GM12873 (cell line): ENCODE data around the gene ZFAND2A.

Experiments used
- TF ChIP-seq, protein P1 (sequence below): IDR thresholded peaks from 2 replicates; pipeline ENCODE4 v1.5.1; 2012; ENCODE audit warnings: low read depth, mild to moderate bottlenecking, moderate library complexity, low read length, control low read depth; ENCODE audit not compliant: insufficient read depth; ENCODE audit errors: missing control alignments

The ZFAND2A gene

DNA sequence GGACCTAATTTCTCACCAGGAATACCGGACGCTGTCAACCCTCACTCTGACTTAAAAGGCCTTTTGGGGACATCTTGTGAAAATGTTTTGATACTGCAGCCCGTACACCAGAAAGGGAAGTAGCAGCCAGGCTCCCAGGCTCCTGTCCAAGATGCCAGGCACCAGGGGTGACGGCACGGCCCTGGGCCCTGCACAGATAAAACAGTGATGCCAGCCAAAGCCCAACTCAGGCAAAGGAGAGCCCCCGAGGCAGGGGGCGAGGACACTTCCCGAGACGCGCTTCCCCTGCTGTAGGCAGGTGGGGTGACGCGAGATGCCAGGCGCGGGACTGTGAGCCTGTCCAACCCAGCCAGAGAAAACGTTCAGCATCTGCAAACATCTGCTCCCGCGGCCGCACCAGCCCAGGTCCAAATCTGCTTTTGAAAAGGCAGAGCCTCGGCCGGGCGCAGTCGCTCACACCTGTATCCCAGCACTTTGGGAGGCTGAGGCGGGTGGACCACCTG is 15.7 kb downstream of the ZFAND2A start:
- TF ChIP-seq, protein P1, sequence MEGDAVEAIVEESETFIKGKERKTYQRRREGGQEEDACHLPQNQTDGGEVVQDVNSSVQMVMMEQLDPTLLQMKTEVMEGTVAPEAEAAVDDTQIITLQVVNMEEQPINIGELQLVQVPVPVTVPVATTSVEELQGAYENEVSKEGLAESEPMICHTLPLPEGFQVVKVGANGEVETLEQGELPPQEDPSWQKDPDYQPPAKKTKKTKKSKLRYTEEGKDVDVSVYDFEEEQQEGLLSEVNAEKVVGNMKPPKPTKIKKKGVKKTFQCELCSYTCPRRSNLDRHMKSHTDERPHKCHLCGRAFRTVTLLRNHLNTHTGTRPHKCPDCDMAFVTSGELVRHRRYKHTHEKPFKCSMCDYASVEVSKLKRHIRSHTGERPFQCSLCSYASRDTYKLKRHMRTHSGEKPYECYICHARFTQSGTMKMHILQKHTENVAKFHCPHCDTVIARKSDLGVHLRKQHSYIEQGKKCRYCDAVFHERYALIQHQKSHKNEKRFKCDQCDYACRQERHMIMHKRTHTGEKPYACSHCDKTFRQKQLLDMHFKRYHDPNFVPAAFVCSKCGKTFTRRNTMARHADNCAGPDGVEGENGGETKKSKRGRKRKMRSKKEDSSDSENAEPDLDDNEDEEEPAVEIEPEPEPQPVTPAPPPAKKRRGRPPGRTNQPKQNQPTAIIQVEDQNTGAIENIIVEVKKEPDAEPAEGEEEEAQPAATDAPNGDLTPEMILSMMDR, result peak; percentile 34

DNA sequence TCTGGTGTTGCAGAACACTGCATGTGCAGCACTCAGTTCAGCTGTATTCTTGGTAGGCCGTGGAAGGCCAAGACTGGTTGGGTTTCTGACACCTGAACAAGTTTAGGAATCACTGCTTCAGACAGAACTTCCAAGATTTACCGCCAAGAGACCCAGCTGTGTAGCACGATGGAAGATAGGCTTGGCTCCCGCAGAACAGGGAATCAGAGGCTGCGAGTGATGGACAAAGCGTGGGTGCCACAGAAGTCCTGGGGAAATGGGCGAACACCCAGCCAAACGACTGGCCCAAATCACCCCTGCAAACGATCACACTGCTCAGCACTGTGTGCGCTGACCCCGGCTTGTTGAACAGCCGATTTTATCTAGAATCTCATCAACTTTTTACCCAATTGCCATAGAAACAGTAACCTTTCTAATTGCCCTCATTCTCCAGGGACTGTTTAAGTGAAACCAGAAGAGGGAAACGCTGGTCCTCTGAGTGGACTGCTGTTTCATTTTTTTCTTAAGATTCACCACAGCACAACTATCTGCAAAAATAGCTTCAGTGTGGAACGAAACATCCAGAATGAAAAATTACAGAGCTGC is 17.9 kb downstream of the ZFAND2A start:
- TF ChIP-seq, protein P1, result no peak

GRCh38 chr7:1141651-1142050 is 18.3 kb downstream of the ZFAND2A start:
- TF ChIP-seq, protein P1, result no peak

- TF ChIP-seq, protein P1, result no peak
Measured at GRCh38 chr7:1140476-1141104, 19.4 kb downstream of the ZFAND2A start.

DNA sequence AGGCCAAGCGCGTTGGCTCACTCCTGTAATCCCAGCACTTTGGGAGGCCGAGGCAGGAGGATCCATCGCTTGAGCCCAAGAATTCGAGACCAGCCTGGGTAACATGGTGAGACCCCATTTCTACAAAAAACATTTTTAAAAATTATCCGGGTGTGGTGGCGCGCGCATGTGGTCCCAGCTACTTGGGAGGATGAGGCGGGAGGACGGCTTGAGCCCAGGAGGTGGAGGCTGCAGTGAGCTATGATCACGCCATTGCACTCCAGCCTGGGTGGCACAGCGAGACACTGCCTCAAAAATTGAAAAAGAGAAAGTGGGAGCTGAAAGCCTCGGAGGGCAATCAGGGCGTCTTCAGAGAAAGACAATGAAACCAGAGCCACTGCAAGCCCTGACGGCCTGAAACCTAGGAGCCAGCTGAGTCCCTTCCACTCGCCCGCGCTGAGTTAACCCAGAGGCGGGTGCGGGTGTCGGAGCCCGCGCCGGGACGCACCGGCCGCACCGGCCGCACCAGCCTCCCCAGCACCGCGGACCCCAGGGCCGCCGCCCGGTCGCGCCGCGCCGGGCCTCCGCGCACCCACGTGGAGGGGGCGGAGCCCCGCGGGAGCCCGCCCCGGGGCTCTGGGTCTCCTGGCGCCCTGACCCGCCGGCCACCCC is 22.4 kb downstream of the ZFAND2A start:
- TF ChIP-seq, protein P1, result no peak

- TF ChIP-seq, protein P1, result no peak
Measured at GRCh38 chr7:1136841-1137516, 23.0 kb downstream of the ZFAND2A start.

- TF ChIP-seq, protein P1, result no peak
Measured at GRCh38 chr7:1134951-1135350, 25.0 kb downstream of the ZFAND2A start.
